ENCODE results near the gene IGF1R. TPM values are rescaled to one million over a fixed set of nuclear protein-coding genes. Genes with fewer than 3 reads are reported as not detected.

Gene IGF1R
- total and polyA plus RNA-seq, 2 of the 13 experiments (the other 11 are each of a cell fraction or from before 2014, with no cell fraction given), result 15.9 to 18.4 TPM

- TF ChIP-seq, protein P1, sequence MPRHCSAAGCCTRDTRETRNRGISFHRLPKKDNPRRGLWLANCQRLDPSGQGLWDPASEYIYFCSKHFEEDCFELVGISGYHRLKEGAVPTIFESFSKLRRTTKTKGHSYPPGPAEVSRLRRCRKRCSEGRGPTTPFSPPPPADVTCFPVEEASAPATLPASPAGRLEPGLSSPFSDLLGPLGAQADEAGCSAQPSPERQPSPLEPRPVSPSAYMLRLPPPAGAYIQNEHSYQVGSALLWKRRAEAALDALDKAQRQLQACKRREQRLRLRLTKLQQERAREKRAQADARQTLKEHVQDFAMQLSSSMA (CRISPR knock-in tag; IDR thresholded peaks at IDR 0.05), result no peak
- TF ChIP-seq U2AF2 (IDR thresholded peaks at IDR 0.05; ENCODE audit: low read depth, low read length) (no peak), HIC2 (CRISPR knock-in tag; IDR thresholded peaks at IDR 0.05; ENCODE audit: low read depth) (peak; percentile 66; the same call in 1 of the 2 replicates), TOPORS (CRISPR knock-in tag; IDR thresholded peaks at IDR 0.05) (no peak), ZFAT (CRISPR knock-in tag; conservative IDR thresholded peaks at IDR 0.05) (no peak), PHB2 (IDR thresholded peaks at IDR 0.05; ENCODE audit: partially characterized antibody) (no peak), MEIS1 (CRISPR knock-in tag; IDR thresholded peaks at IDR 0.05; ENCODE audit: borderline replicate concordance) (no peak), FOXM1 (CRISPR knock-in tag; IDR thresholded peaks at IDR 0.05) (no peak), MTA3 (CRISPR knock-in tag; IDR thresholded peaks at IDR 0.05) (no peak), MAFK (conservative IDR thresholded peaks at IDR 0.05 in 1 of 2, IDR thresholded peaks at IDR 0.05 in 1 of 2; ENCODE audit: low read length in 2 of 2) (no peak), GFI1 (CRISPR knock-in tag; IDR thresholded peaks at IDR 0.05; ENCODE audit: borderline replicate concordance) (0 out of 2 replicates have a peak, but pooled peaks have one; percentile 46), ZNF224 (CRISPR knock-in tag; IDR thresholded peaks at IDR 0.05) (no peak), RBAK (CRISPR knock-in tag; IDR thresholded peaks at IDR 0.05) (no peak), ZMYM2 (CRISPR knock-in tag; IDR thresholded peaks at IDR 0.05) (no peak), ZNF230 (CRISPR knock-in tag; IDR thresholded peaks at IDR 0.05) (no peak; the same call in 1 of the 2 replicates), ZNF33A (CRISPR knock-in tag; IDR thresholded peaks at IDR 0.05; ENCODE audit: borderline replicate concordance) (no peak), MTF2 (CRISPR knock-in tag; IDR thresholded peaks at IDR 0.05; ENCODE audit: borderline replicate concordance) (no peak), MED8 (CRISPR knock-in tag; IDR thresholded peaks at IDR 0.05; ENCODE audit: insufficient replicate concordance) (no peak), HOXA3 (CRISPR knock-in tag; IDR thresholded peaks at IDR 0.05) (peak; percentile 57; the same call in 1 of the 2 replicates), ZBTB43 (CRISPR knock-in tag; conservative IDR thresholded peaks at IDR 0.05) (0 out of 2 replicates have a peak, but pooled peaks have one; percentile 27), FOXP1 (IDR thresholded peaks at IDR 0.05) (no peak), FOXP1 (CRISPR knock-in tag; IDR thresholded peaks at IDR 0.05) (0 out of 2 replicates have a peak, but pooled peaks have one; percentile 6)
- TF ChIP-seq, protein P2, sequence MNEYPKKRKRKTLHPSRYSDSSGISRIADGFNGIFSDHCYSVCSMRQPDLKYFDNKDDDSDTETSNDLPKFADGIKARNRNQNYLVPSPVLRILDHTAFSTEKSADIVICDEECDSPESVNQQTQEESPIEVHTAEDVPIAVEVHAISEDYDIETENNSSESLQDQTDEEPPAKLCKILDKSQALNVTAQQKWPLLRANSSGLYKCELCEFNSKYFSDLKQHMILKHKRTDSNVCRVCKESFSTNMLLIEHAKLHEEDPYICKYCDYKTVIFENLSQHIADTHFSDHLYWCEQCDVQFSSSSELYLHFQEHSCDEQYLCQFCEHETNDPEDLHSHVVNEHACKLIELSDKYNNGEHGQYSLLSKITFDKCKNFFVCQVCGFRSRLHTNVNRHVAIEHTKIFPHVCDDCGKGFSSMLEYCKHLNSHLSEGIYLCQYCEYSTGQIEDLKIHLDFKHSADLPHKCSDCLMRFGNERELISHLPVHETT (CRISPR knock-in tag; conservative IDR thresholded peaks at IDR 0.05), result no peak
- TF ChIP-seq, protein P3, sequence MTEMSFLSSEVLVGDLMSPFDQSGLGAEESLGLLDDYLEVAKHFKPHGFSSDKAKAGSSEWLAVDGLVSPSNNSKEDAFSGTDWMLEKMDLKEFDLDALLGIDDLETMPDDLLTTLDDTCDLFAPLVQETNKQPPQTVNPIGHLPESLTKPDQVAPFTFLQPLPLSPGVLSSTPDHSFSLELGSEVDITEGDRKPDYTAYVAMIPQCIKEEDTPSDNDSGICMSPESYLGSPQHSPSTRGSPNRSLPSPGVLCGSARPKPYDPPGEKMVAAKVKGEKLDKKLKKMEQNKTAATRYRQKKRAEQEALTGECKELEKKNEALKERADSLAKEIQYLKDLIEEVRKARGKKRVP (CRISPR knock-in tag; IDR thresholded peaks at IDR 0.05), result no peak
These were observed 79.0 kb downstream of the IGF1R start (continued) for GRCh38 chr15:98727115-98728040.
